HG03521 (cell line): ENCODE measurements around the gene HDAC5.
"Not testable (repeated sequence)": the region's sequence is repeated elsewhere in the genome, so short reads cannot be mapped to it uniquely, and the experiment has no call there.

Experiments used
- ATAC-seq: cut with Tn5 transposase; IDR thresholded peaks from one replicate; pipeline ENCODE4 v1.9.1; 2021; ENCODE audit warnings: mild to moderate bottlenecking, moderate library complexity; ENCODE audit not compliant: unreplicated experiment

The HDAC5 gene

GRCh38 chr17:44071198-44071520, 52.3 kb downstream of the HDAC5 start:
- peak; percentile 17 for ATAC-seq

GRCh38 chr17:44070455-44071197, 52.8 kb downstream of the HDAC5 start, which contains the start of gene G6PC3:
Gene G6PC3, plus strand, starts transcription at chr17:44070735. Its CDS starts 231 bp downstream, at chr17:44070966.
- peak; percentile 69 for ATAC-seq

GRCh38 chr17:44069974-44070454, 53.4 kb downstream of the HDAC5 start:
- no peak for ATAC-seq

- no peak for ATAC-seq
Measured at GRCh38 chr17:44067545-44067940, 55.9 kb downstream of the HDAC5 start.

- ATAC-seq: peak; percentile 49
Measured at GRCh38 chr17:44066204-44066930, 57.1 kb downstream of the HDAC5 start, which contains the start of gene LSM12. Gene LSM12, minus strand, starts transcription at chr17:44066671. Its CDS starts 84 bp downstream, at chr17:44066587.

GRCh38 chr17:44065668-44066203, 57.7 kb downstream of the HDAC5 start:
- no peak for ATAC-seq

- no peak for ATAC-seq
Measured at GRCh38 chr17:44063704-44064639, 59.5 kb downstream of the HDAC5 start.

- no peak for ATAC-seq
Measured at GRCh38 chr17:44062871-44063270, 60.6 kb downstream of the HDAC5 start.

GRCh38 chr17:44061446-44061845, 62.0 kb downstream of the HDAC5 start:
- ATAC-seq: no peak

GRCh38 chr17:44059101-44059892, 64.1 kb downstream of the HDAC5 start:
- ATAC-seq: no peak

GRCh38 chr17:44053125-44053872, 70.1 kb downstream of the HDAC5 start:
- ATAC-seq: no peak

- no peak for ATAC-seq
Measured at GRCh38 chr17:44049294-44050060, 74.0 kb downstream of the HDAC5 start.

- ATAC-seq: not testable (repeated sequence)
Measured at GRCh38 chr17:44046893-44047292, 76.5 kb downstream of the HDAC5 start.

GRCh38 chr17:44045486-44045885, 78.0 kb downstream of the HDAC5 start:
- no peak for ATAC-seq

- ATAC-seq: no peak
Measured at GRCh38 chr17:44044071-44044470, 79.4 kb downstream of the HDAC5 start.

- no peak for ATAC-seq
Measured at GRCh38 chr17:44043272-44043696, 80.2 kb downstream of the HDAC5 start.

GRCh38 chr17:44039829-44040635, 83.4 kb downstream of the HDAC5 start:
- ATAC-seq: no peak

- no peak for ATAC-seq
Measured at GRCh38 chr17:44038604-44039011, 84.8 kb downstream of the HDAC5 start.
